ENCODE results near the gene THTPA.

The THTPA gene

GRCh38 chr14:23577004-23577681 lies 21.1 kb downstream of the THTPA start:
- TF ChIP-seq CEBPB (IDR thresholded peaks at IDR 0.05) (no peak), RAD21 (IDR thresholded peaks at IDR 0.05; ENCODE audit: low read depth) (no peak)
- TF ChIP-seq, protein P1, sequence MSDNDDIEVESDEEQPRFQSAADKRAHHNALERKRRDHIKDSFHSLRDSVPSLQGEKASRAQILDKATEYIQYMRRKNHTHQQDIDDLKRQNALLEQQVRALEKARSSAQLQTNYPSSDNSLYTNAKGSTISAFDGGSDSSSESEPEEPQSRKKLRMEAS (IDR thresholded peaks at IDR 0.05), result no peak
- TF ChIP-seq, protein P2, sequence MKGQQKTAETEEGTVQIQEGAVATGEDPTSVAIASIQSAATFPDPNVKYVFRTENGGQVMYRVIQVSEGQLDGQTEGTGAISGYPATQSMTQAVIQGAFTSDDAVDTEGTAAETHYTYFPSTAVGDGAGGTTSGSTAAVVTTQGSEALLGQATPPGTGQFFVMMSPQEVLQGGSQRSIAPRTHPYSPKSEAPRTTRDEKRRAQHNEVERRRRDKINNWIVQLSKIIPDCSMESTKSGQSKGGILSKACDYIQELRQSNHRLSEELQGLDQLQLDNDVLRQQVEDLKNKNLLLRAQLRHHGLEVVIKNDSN (IDR thresholded peaks at IDR 0.05), result no peak

DNA sequence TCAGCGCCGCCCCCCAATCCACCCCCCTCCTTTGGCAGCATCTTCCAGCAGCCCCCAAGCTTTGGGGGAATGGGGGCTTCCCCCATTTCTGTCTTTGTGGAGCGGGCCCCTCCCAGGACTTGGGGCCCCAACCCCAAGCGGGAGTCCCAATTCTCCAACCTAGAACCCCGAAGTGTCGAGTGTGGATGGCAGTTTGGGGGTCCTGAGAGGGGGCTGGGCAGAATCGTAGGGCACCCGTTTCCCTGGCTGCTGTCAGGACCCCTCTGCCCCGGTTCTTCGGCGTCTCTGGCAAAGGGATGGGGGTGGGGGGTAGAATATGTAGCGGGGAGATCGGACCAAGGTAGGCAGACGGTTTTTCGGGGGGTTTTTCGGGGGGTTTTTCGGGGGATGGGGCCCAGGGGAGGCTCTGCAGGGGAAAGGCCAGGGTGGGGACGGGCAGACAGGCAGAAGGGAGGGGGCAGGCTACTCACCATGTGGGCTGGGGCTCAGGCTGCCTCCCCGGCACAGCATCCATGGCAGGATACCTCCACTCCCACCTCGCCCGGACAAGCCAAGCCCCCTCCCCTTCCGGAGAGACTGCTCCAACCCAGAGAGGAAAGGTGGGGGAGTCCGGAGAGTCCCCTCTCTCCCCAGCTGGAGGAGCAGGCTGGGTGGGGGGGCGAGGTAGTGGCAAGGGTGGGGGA lies 21.8 kb downstream of the THTPA start:
- TF ChIP-seq, protein P2 (IDR thresholded peaks at IDR 0.05), result no peak
- TF ChIP-seq YY1 (IDR thresholded peaks at IDR 0.05; ENCODE audit: low read depth) (no peak), EP300 (IDR thresholded peaks at IDR 0.05; ENCODE audit: borderline replicate concordance) (no peak), ZBTB7A (IDR thresholded peaks at IDR 0.05; ENCODE audit: low read depth) (no peak), CEBPB (IDR thresholded peaks at IDR 0.05) (no peak), TAF1 (IDR thresholded peaks at IDR 0.05; ENCODE audit: low read depth) (no peak), REST (IDR thresholded peaks at IDR 0.05; ENCODE audit: low read depth) (no peak), FOXM1 (IDR thresholded peaks at IDR 0.05; ENCODE audit: borderline replicate concordance, low read depth) (no peak), TCF12 (IDR thresholded peaks at IDR 0.05; ENCODE audit: low read depth) (no peak), NFIC (IDR thresholded peaks at IDR 0.05) (no peak), EGR1 (IDR thresholded peaks at IDR 0.05) (no peak), CREB1 (IDR thresholded peaks at IDR 0.05; ENCODE audit: low read depth) (no peak), RAD21 (IDR thresholded peaks at IDR 0.05; ENCODE audit: low read depth) (no peak)
- TF ChIP-seq, protein P1 (IDR thresholded peaks at IDR 0.05), result no peak

DNA sequence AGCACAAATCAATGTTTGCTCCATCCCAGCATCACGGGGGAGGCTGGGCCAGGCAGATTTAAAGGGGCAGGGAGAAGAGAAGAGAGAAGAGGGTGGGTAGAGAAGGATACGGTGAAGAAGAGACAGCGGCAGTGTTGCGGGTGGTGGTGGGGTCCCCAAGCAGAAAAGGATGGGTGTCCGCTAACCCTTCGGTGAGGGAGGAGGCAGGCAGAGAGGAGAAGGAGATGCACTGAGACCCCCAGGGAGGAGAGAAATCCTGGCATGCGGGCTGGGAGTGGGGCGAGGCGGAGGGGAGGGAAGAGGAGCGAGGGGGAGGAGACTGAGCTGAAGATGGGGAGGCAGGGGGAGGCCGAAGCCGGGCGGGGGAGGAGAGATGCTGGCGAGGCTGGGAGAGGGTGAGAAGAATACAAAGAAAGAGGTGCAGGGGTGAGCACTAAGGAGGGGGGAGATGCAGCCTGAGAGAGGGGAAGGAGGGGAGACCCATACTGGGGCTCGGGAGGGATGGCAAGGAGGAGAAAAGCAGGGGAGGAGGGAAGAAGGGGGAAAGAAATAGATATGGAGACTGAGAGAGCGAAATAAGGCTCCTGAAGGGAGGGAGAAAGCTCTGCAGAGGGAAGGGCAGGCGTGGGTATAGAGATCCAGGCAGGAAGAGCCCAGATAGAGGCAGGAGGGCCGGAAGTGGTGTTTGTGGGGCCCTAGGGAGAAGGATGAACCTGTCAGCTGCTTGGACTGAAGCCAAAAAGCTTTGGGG lies 22.7 kb downstream of the THTPA start, which contains the start of gene JPH4:
Gene JPH4 (minus strand): TSS at position 231 of the 751 bp plus-strand sequence. CDS start 1,337 bp downstream, outside the sequence.
- no peak for TF ChIP-seq REST (IDR thresholded peaks at IDR 0.05; ENCODE audit: low read depth)
- no peak for TF ChIP-seq NFIC (IDR thresholded peaks at IDR 0.05)
- TF ChIP-seq EGR1 (IDR thresholded peaks at IDR 0.05), result no peak
- TF ChIP-seq YY1 (IDR thresholded peaks at IDR 0.05; ENCODE audit: low read depth), result no peak
- no peak for TF ChIP-seq ZBTB7A (IDR thresholded peaks at IDR 0.05; ENCODE audit: low read depth)
- TF ChIP-seq EP300 (IDR thresholded peaks at IDR 0.05; ENCODE audit: borderline replicate concordance), result no peak
- no peak for TF ChIP-seq FOXM1 (IDR thresholded peaks at IDR 0.05; ENCODE audit: borderline replicate concordance, low read depth)
- TF ChIP-seq, protein P2 (IDR thresholded peaks at IDR 0.05), result no peak
- TF ChIP-seq TCF12 (IDR thresholded peaks at IDR 0.05; ENCODE audit: low read depth), result no peak
- TF ChIP-seq CREB1 (IDR thresholded peaks at IDR 0.05; ENCODE audit: low read depth), result no peak
- TF ChIP-seq RAD21 (IDR thresholded peaks at IDR 0.05; ENCODE audit: low read depth), result no peak
- TF ChIP-seq, protein P1 (IDR thresholded peaks at IDR 0.05), result no peak
- no peak for TF ChIP-seq TAF1 (IDR thresholded peaks at IDR 0.05; ENCODE audit: low read depth)

DNA sequence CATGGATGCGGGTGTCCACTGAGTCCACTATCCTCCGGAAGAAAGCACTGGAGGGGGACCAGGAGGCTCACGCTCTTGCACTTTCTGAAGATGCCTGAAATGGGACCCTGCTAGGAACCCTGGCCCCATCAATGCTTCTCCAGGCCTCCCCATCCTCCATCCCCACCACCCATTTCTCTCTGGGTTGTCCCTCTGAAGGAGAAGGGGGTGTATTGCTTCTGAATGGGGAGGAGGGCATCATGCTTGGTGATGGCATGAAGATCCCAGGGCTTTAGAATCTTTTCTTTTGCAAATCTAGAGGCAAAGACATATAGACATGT lies 23.2 kb downstream of the THTPA start:
- TF ChIP-seq FOXM1 (IDR thresholded peaks at IDR 0.05; ENCODE audit: borderline replicate concordance, low read depth), result no peak

- TF ChIP-seq FOXM1 (IDR thresholded peaks at IDR 0.05; ENCODE audit: borderline replicate concordance, low read depth) (no peak), TCF12 (IDR thresholded peaks at IDR 0.05; ENCODE audit: low read depth) (no peak), CREB1 (IDR thresholded peaks at IDR 0.05; ENCODE audit: low read depth) (no peak), REST (IDR thresholded peaks at IDR 0.05; ENCODE audit: low read depth) (no peak), TAF1 (IDR thresholded peaks at IDR 0.05; ENCODE audit: low read depth) (no peak), RAD21 (IDR thresholded peaks at IDR 0.05; ENCODE audit: low read depth) (no peak), NFIC (IDR thresholded peaks at IDR 0.05) (no peak), EP300 (IDR thresholded peaks at IDR 0.05; ENCODE audit: borderline replicate concordance) (no peak), TEAD4 (IDR thresholded peaks at IDR 0.05) (no peak), CEBPB (IDR thresholded peaks at IDR 0.05) (no peak), ZBTB7A (IDR thresholded peaks at IDR 0.05; ENCODE audit: low read depth) (no peak), YY1 (IDR thresholded peaks at IDR 0.05; ENCODE audit: low read depth) (no peak), EGR1 (IDR thresholded peaks at IDR 0.05) (no peak)
- TF ChIP-seq, protein P2 (IDR thresholded peaks at IDR 0.05), result no peak
- TF ChIP-seq, protein P1 (IDR thresholded peaks at IDR 0.05), result no peak
Observed at GRCh38 chr14:23579739-23580138, 23.7 kb downstream of the THTPA start.

Data from Ishikawa (cell line).